ENCODE data around the gene CYB5R3. TPM values are rescaled to one million over a fixed set of nuclear protein-coding genes. Genes with fewer than 3 reads are reported as not detected.

CYB5R3 gene
- polyA plus RNA-seq, 4 donors = 70.0 to 174 (median 118) TPM

DNA sequence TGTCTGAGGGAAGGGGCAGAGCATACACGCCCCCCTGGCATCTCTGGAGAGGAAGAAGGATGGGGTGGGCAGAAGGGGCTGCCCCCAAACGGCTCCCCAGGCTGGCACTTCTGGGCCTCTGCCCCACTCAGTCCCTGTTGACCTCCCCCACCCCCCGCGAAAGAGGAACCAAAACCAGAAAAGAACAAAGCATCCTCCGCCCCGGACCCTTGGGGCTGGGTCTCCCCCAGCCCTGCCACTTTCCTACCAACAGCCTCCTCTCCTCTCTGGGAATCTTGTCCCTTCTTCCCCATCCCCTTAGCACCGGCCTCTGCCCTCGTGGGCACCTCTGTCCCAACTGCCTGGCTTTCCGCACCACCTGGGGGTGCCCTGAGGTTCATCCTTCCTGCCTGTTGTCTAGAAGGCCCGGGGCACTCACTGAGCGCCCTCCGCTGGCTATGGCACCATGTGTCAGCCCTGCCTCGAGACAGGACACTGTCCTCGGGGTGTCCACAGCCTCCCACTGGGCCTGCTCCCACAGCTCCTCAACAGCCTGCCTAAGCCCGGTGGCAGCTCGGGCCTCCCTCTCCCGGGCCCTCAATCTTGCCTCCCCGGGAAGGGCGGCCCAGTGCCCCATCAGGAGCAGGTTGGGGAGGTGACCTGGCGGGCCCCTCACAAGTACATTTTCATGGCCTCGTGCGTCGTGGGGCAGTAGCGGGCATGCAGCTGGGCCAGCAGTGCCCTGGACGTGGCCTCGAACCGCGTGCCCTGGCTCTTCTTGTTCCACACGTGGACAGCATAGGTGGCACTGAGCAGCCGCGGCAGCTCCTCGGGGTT lies 43.3 kb upstream of the CYB5R3 start:
- 83 to 91% (median 85%) methylated on average over 30 to 32 of the region's 32 CpGs for WGBS, 3 donors
- DNase-seq = no peak
- H3K27ac ChIP-seq (ENCODE audit: low read depth in 1 of 3, low read length in 2 of 3) = no peak overlapping the region

DNA sequence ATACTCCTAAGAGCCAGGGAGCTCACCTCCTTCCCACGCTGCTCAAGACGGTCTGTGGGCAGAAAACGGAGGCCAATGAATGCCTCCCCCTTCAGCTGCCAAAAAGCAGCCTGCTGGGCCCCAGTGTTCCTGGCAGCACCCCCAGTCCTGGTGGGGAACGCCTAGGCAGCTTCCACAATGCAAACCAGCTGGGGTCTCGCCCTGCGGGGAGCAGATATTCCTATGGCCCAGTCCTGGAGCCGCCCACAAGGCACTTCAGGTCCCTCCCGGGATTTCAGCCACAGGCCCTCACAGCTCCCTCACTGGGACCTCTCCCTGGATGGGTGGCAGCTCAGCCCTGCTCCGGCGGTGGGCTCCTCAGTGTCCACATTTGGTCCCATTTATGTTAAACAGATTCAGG lies 42.2 kb upstream of the CYB5R3 start:
- FAIRE-seq = no peak
- H3K27ac ChIP-seq (ENCODE audit: low read depth in 1 of 3, low read length in 2 of 3) = no peak overlapping the region
- peaks cover 0 to 32% (median 9%) of the 10 kb centered on the region in 3 donors for H3K4me1 ChIP-seq (ENCODE audit: control insufficient read depth in 3 of 3, insufficient read depth in 2 of 3, low read depth in 1 of 3, low read length in 2 of 3)
- H3K27me3 ChIP-seq (ENCODE audit: control insufficient read depth in 3 of 3, insufficient read depth in 3 of 3, low read length in 3 of 3) = no peaks in the 10 kb centered on the region
- WGBS, 3 donors = 82 to 90% (median 84%) methylated on average over 10 of the region's 10 CpGs
- H3K36me3 ChIP-seq (ENCODE audit: control insufficient read depth in 3 of 3, insufficient read depth in 2 of 3, low read depth in 1 of 3, low read length in 3 of 3) = peaks cover 0 to 30% (median 0%) of the 10 kb centered on the region in 3 donors
- no peak for DNase-seq
- H3K9me3 ChIP-seq (ENCODE audit: control insufficient read depth in 2 of 2, insufficient read depth in 1 of 2, low read depth in 1 of 2, low read length in 1 of 2) = no peaks in the 10 kb centered on the region
- no peak overlapping the region for H3K4me3 ChIP-seq (ENCODE audit: low read depth in 1 of 3, low read length in 3 of 3)

More for the DNA sequence above, 43.3 kb upstream of the CYB5R3 start:
- peaks cover 0 to 30% (median 0%) of the 10 kb centered on the region in 3 donors for H3K36me3 ChIP-seq (ENCODE audit: control insufficient read depth in 3 of 3, insufficient read depth in 2 of 3, low read depth in 1 of 3, low read length in 3 of 3)
- H3K9me3 ChIP-seq (ENCODE audit: control insufficient read depth in 2 of 2, insufficient read depth in 1 of 2, low read depth in 1 of 2, low read length in 1 of 2) = no peaks in the 10 kb centered on the region
- H3K27me3 ChIP-seq (ENCODE audit: control insufficient read depth in 3 of 3, insufficient read depth in 3 of 3, low read length in 3 of 3) = no peaks in the 10 kb centered on the region
- FAIRE-seq = no peak
- no peak overlapping the region for H3K4me3 ChIP-seq (ENCODE audit: low read depth in 1 of 3, low read length in 3 of 3)
- peaks cover 0 to 27% (median 9%) of the 10 kb centered on the region in 3 donors for H3K4me1 ChIP-seq (ENCODE audit: control insufficient read depth in 3 of 3, insufficient read depth in 2 of 3, low read depth in 1 of 3, low read length in 2 of 3)

DNA sequence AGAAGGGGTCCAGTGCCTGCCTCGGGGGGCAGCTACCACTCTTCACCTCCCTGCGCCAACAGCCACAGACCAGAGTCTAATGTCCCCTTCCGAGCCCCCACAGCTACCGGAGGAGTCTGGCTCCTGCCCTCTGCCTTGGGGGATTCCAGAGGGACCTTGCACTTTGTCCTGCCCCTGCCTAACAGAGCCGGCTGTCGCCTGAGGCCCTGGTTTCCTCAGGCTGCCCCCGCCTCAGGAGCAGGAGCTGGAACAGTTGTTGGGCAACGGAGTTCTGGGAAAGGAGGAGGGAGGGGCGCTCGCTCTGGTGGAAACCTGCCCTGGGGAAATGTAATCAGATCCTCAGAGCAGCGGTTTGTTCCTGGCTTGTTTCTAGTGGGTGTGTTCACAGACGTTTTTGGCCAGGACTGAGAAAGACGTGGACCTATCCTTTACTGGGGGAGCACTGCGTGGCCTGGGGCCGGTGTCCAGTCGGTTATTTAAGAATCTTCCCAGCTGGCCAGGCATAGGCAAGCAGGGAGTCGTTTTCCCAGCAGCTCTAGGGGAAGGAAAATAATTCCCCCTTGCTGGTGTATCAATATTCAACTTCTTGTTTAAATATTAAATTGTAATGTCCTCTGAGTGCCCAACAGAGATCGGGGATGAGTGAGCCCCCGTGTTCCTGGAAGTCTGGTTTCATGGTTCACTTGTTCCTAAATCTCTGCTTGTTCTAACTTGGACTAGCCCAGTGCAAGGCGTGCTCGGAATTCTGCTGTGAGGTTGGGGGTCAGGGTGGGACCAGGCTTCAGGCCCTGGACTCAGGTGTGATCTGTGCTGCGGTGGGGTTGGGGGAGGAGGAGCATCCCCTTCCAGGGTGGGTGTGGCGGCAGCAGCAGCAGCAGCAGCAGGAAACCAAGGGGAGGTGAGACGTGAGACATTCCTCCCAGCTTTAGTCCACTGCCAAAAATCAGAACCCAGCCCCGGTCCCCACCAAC lies 39.3 kb upstream of the CYB5R3 start:
- Histone ChIP-seq H3K27me3 (ENCODE audit: control insufficient read depth in 3 of 3, insufficient read depth in 3 of 3, low read length in 3 of 3) (no peaks in the 10 kb centered on the region), H3K27ac (ENCODE audit: low read depth in 1 of 3, low read length in 2 of 3) (peak overlapping the region in 2 of 3 donors; percentile 80 to 89), H3K4me3 (ENCODE audit: low read depth in 1 of 3, low read length in 3 of 3) (no peak overlapping the region), H3K36me3 (ENCODE audit: control insufficient read depth in 3 of 3, insufficient read depth in 2 of 3, low read depth in 1 of 3, low read length in 3 of 3) (peaks cover 0 to 16% (median 0%) of the 10 kb centered on the region in 3 donors), H3K9me3 (ENCODE audit: control insufficient read depth in 2 of 2, insufficient read depth in 1 of 2, low read depth in 1 of 2, low read length in 1 of 2) (no peaks in the 10 kb centered on the region), H3K4me1 (ENCODE audit: control insufficient read depth in 3 of 3, insufficient read depth in 2 of 3, low read depth in 1 of 3, low read length in 2 of 3) (peaks cover 2 to 53% (median 11%) of the 10 kb centered on the region in 3 donors)
- DNase-seq (peak; percentile 44 to 96), FAIRE-seq (no peak)
- WGBS, 3 donors = 19 to 31% (median 29%) methylated on average over 25 of the region's 25 CpGs

DNA sequence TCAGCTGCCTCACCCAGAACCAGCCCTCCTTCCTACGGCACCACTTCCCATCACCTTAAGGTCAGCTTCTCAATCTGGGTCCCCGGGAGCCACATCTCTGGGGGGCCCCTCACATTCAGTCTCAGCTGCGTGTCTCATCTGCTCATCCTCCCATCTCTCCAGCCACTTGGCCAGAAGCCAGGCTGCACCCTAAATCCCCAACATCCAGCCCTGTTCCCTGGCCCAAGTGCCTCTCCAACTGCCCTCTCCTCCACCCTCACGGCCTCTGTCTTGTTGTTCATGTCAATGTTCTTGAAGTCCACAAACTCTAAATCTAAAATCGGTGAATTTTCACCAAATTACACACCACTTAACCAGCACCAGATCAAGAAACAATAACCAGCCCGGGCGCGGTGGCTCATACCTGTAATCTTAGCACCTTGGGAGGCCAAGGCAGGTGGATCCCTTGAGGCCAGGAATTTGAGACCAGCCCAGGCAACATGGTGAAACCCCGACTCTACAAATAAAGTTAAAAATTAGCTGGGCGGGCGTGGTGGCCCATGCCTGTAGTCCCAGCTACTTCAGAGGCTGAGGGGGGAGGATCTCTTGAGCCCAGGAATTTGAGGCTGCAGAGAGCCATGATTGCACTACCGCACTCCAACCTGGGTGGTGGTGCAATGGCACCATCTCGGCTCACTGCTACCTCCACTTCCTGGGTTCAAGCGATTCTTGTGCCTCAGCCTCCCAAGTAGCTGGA lies 37.7 kb upstream of the CYB5R3 start:
- 56 to 79% (median 62%) methylated on average over 14 of the region's 14 CpGs for WGBS, 3 donors
- H3K4me1 ChIP-seq (ENCODE audit: control insufficient read depth in 3 of 3, insufficient read depth in 2 of 3, low read depth in 1 of 3, low read length in 2 of 3) = peaks cover 4 to 67% (median 11%) of the 10 kb centered on the region in 3 donors
- no peak for FAIRE-seq
- H3K36me3 ChIP-seq (ENCODE audit: control insufficient read depth in 3 of 3, insufficient read depth in 2 of 3, low read depth in 1 of 3, low read length in 3 of 3) = peaks cover 0 to 6% (median 0%) of the 10 kb centered on the region in 3 donors
- peak in 1 of 2 donors; percentile 53 for DNase-seq
- no peaks in the 10 kb centered on the region for H3K27me3 ChIP-seq (ENCODE audit: control insufficient read depth in 3 of 3, insufficient read depth in 3 of 3, low read length in 3 of 3)
- peak overlapping the region in 1 of 3 donors; percentile 89 for H3K27ac ChIP-seq (ENCODE audit: low read depth in 1 of 3, low read length in 2 of 3)
- H3K4me3 ChIP-seq (ENCODE audit: low read depth in 1 of 3, low read length in 3 of 3) = no peak overlapping the region
- no peaks in the 10 kb centered on the region for H3K9me3 ChIP-seq (ENCODE audit: control insufficient read depth in 2 of 2, insufficient read depth in 1 of 2, low read depth in 1 of 2, low read length in 1 of 2)

DNA sequence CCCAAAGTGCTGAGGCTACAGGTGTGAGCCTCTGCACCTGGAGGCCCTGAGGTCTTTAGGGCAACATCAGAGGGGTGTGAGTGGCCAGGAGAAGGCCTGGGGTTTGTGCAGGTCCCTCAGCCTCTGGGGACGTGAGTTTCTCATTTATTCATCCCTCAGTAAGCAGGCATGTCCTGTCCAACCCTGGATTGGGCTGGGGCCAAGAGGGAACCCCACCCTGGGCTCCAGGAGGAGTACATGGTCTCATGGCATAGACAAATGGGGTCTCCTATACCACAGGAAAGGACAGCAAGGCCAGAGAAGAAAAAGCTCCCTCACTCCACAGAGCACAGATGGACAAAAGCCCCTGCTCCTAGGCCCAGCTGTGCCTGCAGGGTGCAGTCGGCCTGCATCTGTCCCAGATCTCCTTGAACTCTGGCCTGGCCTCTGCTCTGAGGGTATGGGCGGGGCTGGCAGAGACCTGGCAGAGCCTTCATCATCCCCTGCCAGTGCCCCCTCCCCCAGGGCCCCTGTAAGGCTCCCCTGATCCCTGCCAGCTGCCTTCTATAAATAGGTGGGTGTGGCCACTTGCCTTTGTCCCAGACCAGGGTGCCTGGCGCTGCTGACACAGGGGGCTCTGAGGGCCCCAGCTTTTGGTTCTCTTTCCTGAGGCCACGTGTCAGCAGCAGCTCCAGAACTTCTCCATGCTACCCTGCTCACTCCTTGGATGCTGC lies 36.9 kb upstream of the CYB5R3 start:
- H3K27me3 ChIP-seq (ENCODE audit: control insufficient read depth in 3 of 3, insufficient read depth in 3 of 3, low read length in 3 of 3) = no peaks in the 10 kb centered on the region
- peaks cover 4 to 70% (median 11%) of the 10 kb centered on the region in 3 donors for H3K4me1 ChIP-seq (ENCODE audit: control insufficient read depth in 3 of 3, insufficient read depth in 2 of 3, low read depth in 1 of 3, low read length in 2 of 3)
- H3K9me3 ChIP-seq (ENCODE audit: control insufficient read depth in 2 of 2, insufficient read depth in 1 of 2, low read depth in 1 of 2, low read length in 1 of 2) = no peaks in the 10 kb centered on the region
- H3K27ac ChIP-seq (ENCODE audit: low read depth in 1 of 3, low read length in 2 of 3) = peak overlapping the region in 2 of 3 donors; percentile 2 to 89
- WGBS, 3 donors = 24 to 28% (median 26%) methylated on average over 5 of the region's 5 CpGs
- peak; percentile 26 to 75 for DNase-seq
- FAIRE-seq = no peak
- no peaks in the 10 kb centered on the region for H3K36me3 ChIP-seq (ENCODE audit: control insufficient read depth in 3 of 3, insufficient read depth in 2 of 3, low read depth in 1 of 3, low read length in 3 of 3)
- no peak overlapping the region for H3K4me3 ChIP-seq (ENCODE audit: low read depth in 1 of 3, low read length in 3 of 3)

DNA sequence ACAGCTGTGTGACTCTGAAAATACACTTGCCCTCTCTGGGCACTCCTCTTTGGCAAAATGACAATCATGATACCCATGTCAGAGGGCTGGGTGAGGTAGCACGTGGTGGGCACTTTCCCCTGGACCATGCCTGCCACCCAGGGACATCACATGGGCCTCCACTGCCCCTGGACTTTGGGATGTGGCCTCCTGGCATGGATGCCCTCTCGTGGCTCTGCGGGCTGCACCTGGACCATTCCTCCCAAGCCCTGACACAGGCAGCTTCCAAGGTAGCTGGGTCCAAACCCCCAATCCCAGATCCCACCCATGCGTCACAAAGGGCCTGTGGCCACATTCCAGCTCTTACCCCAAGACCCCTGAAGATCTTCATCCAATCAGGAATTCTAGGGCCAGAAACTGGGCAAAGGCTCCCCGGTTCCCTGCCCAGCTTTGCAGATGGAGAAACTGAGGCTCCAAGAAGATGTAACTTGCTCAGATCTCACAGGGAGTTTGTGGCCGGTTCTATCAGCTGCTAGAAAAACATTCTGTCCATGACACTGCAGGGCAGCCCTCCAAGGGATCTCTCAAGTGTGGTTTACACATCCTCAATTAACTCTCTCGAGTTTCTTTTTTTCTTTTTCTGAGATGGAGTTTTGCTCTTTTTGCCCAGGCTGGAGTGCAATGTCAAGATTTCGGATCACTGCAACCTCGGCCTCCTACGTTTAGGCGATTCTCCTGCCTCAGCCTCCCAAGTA lies 35.4 kb upstream of the CYB5R3 start:
- FAIRE-seq (no peak), DNase-seq (no peak)
- peaks cover 4 to 78% (median 18%) of the 10 kb centered on the region in 3 donors for H3K4me1 ChIP-seq (ENCODE audit: control insufficient read depth in 3 of 3, insufficient read depth in 2 of 3, low read depth in 1 of 3, low read length in 2 of 3)
- H3K9me3 ChIP-seq (ENCODE audit: control insufficient read depth in 2 of 2, insufficient read depth in 1 of 2, low read depth in 1 of 2, low read length in 1 of 2) = no peaks in the 10 kb centered on the region
- no peak overlapping the region for H3K4me3 ChIP-seq (ENCODE audit: low read depth in 1 of 3, low read length in 3 of 3)
- no peaks in the 10 kb centered on the region for H3K36me3 ChIP-seq (ENCODE audit: control insufficient read depth in 3 of 3, insufficient read depth in 2 of 3, low read depth in 1 of 3, low read length in 3 of 3)
- WGBS, 3 donors = 73 to 82% (median 74%) methylated on average over 11 of the region's 11 CpGs
- H3K27me3 ChIP-seq (ENCODE audit: control insufficient read depth in 3 of 3, insufficient read depth in 3 of 3, low read length in 3 of 3) = no peaks in the 10 kb centered on the region
- H3K27ac ChIP-seq (ENCODE audit: low read depth in 1 of 3, low read length in 2 of 3) = peak overlapping the region in 1 of 3 donors; percentile 4

- WGBS, 3 donors = 57 to 74% (median 68%) methylated on average over 8 of the region's 8 CpGs
- peak in 1 of 2 donors; percentile 40 for DNase-seq
- Histone ChIP-seq H3K27me3 (ENCODE audit: control insufficient read depth in 3 of 3, insufficient read depth in 3 of 3, low read length in 3 of 3) (no peaks in the 10 kb centered on the region), H3K4me3 (ENCODE audit: low read depth in 1 of 3, low read length in 3 of 3) (no peak overlapping the region), H3K36me3 (ENCODE audit: control insufficient read depth in 3 of 3, insufficient read depth in 2 of 3, low read depth in 1 of 3, low read length in 3 of 3) (no peaks in the 10 kb centered on the region), H3K4me1 (ENCODE audit: control insufficient read depth in 3 of 3, insufficient read depth in 2 of 3, low read depth in 1 of 3, low read length in 2 of 3) (peaks cover 4 to 69% (median 18%) of the 10 kb centered on the region in 3 donors), H3K9me3 (ENCODE audit: control insufficient read depth in 2 of 2, insufficient read depth in 1 of 2, low read depth in 1 of 2, low read length in 1 of 2) (peaks cover 0 to 4% of the 10 kb centered on the region in 2 donors), H3K27ac (ENCODE audit: low read depth in 1 of 3, low read length in 2 of 3) (peak overlapping the region in 2 of 3 donors; percentile 4 to 38)
- no peak for FAIRE-seq
These were observed 34.5 kb upstream of the CYB5R3 start for GRCh38 chr22:42683578-42684283.
